Muscle layer of duodenum (tissue), 2 donors: Measurements from ENCODE around the gene AMBP.

Experiments
- H3K27ac ChIP-seq: one replicate; pipeline ENCODE4 v1.7.0; 2013; ENCODE audit warnings: mild to moderate bottlenecking, low read length
- H3K27me3 ChIP-seq: one replicate; pipeline ENCODE4 v1.7.0; 2013; ENCODE audit warnings: low read depth, mild to moderate bottlenecking, control low read depth, low read length
- H3K36me3 ChIP-seq, 2 donors: one replicate each; pipeline ENCODE4 v1.7.0; 2013; ENCODE audit warnings: low read length in 2 of 2, control low read depth in 1 of 2, mild to moderate bottlenecking in 1 of 2; ENCODE audit not compliant: insufficient read depth in 2 of 2, control insufficient read depth in 1 of 2
- H3K4me1 ChIP-seq, 2 donors: one replicate each; pipeline ENCODE4 v1.7.0; 2013; ENCODE audit warnings: low read length in 2 of 2, mild to moderate bottlenecking in 2 of 2, control low read depth in 1 of 2, moderate library complexity in 1 of 2; ENCODE audit not compliant: insufficient read depth in 2 of 2, control insufficient read depth in 1 of 2
- H3K4me3 ChIP-seq, 2 donors: one replicate each; pipeline ENCODE4 v1.7.0; 2013; ENCODE audit warnings: low read length in 2 of 2, low read depth in 1 of 2, mild to moderate bottlenecking in 1 of 2
- H3K9me3 ChIP-seq, 2 donors: one replicate each; pipeline ENCODE4 v1.7.0; 2013; ENCODE audit warnings: low read length in 2 of 2, control low read depth in 1 of 2, mild to moderate bottlenecking in 1 of 2; ENCODE audit not compliant: control insufficient read depth in 1 of 2
- donor health status: healthy.

The AMBP gene

GRCh38 chr9:114109124-114109523 lies 31.0 kb upstream of the AMBP start:
- Histone ChIP-seq H3K4me1 (peaks cover 0 to 6% of the 10 kb centered on the region in 2 donors), H3K4me3 (no peak overlapping the region), H3K9me3 (no peaks in the 10 kb centered on the region), H3K27ac (no peak overlapping the region), H3K27me3 (no peaks in the 10 kb centered on the region), H3K36me3 (no peaks in the 10 kb centered on the region)

GRCh38 chr9:114108016-114108833 lies 30.1 kb upstream of the AMBP start:
- Histone ChIP-seq H3K27ac (no peak overlapping the region), H3K4me3 (no peak overlapping the region), H3K36me3 (no peaks in the 10 kb centered on the region)

GRCh38 chr9:114107286-114108001 lies 29.3 kb upstream of the AMBP start:
- H3K4me3 ChIP-seq, result no peak overlapping the region
- H3K36me3 ChIP-seq, result no peaks in the 10 kb centered on the region
- no peaks in the 10 kb centered on the region for H3K9me3 ChIP-seq
- no peak overlapping the region for H3K27ac ChIP-seq
- no peaks in the 10 kb centered on the region for H3K27me3 ChIP-seq
- H3K4me1 ChIP-seq, result no peaks in the 10 kb centered on the region

More at GRCh38 chr9:114108016-114108833, 30.1 kb upstream of the AMBP start:
- no peaks in the 10 kb centered on the region for H3K9me3 ChIP-seq
- no peaks in the 10 kb centered on the region for H3K27me3 ChIP-seq
- peaks cover 0 to 1% of the 10 kb centered on the region in 2 donors for H3K4me1 ChIP-seq

GRCh38 chr9:114105236-114105635 lies 27.1 kb upstream of the AMBP start:
- no peaks in the 10 kb centered on the region for H3K27me3 ChIP-seq
- H3K4me3 ChIP-seq, result no peak overlapping the region
- H3K36me3 ChIP-seq, result no peaks in the 10 kb centered on the region
- no peaks in the 10 kb centered on the region for H3K4me1 ChIP-seq
- no peak overlapping the region for H3K27ac ChIP-seq
- peaks cover 0 to 3% of the 10 kb centered on the region in 2 donors for H3K9me3 ChIP-seq

GRCh38 chr9:114102484-114102883 lies 24.4 kb upstream of the AMBP start:
- peaks cover 0 to 11% of the 10 kb centered on the region in 2 donors for H3K4me1 ChIP-seq
- H3K4me3 ChIP-seq, result no peak overlapping the region
- no peaks in the 10 kb centered on the region for H3K36me3 ChIP-seq
- H3K27me3 ChIP-seq, result peaks cover 6% of the 10 kb centered on the region
- no peak overlapping the region for H3K27ac ChIP-seq
- H3K9me3 ChIP-seq, result peaks cover 0 to 3% of the 10 kb centered on the region in 2 donors

- no peak overlapping the region for H3K27ac ChIP-seq
- H3K36me3 ChIP-seq, result no peaks in the 10 kb centered on the region
- H3K27me3 ChIP-seq, result peaks cover 12% of the 10 kb centered on the region
- H3K4me1 ChIP-seq, result peaks cover 0 to 12% of the 10 kb centered on the region in 2 donors
- H3K9me3 ChIP-seq, result peaks cover 0 to 3% of the 10 kb centered on the region in 2 donors
- no peak overlapping the region for H3K4me3 ChIP-seq
Observed at GRCh38 chr9:114100536-114100935, 22.4 kb upstream of the AMBP start.

DNA sequence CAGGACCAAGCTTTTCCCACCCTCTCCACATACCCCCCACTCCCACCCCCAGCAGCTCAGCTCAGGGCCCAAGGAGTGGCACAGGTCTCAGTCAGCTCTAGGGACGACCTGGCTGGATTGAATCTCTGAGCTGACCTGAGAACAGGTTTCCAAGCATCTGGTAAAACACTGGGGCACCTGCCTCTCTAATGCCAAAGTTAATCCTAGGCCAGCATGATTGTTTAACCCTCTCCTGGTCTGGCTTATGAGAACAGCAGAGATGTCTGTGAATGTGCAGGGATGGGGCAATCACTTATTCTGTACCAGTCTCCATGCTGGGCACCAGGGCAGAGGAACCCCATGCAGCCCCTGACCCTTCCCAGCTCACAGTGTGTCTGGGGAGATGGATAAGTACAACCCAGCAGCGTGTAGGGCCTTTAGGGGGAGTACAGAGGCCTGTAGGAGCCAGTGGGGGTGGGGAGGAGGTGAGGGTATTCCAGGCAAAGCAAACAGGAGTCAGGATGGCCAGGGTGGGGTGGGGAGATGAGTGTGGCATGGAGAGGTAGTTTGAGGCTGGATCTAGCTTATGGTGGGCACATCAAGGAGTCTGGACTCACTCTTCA lies 21.7 kb upstream of the AMBP start:
- Histone ChIP-seq H3K4me3 (no peak overlapping the region), H3K36me3 (no peaks in the 10 kb centered on the region), H3K9me3 (peaks cover 0 to 3% of the 10 kb centered on the region in 2 donors), H3K4me1 (peaks cover 0 to 12% of the 10 kb centered on the region in 2 donors), H3K27me3 (peaks cover 12% of the 10 kb centered on the region), H3K27ac (no peak overlapping the region)

DNA sequence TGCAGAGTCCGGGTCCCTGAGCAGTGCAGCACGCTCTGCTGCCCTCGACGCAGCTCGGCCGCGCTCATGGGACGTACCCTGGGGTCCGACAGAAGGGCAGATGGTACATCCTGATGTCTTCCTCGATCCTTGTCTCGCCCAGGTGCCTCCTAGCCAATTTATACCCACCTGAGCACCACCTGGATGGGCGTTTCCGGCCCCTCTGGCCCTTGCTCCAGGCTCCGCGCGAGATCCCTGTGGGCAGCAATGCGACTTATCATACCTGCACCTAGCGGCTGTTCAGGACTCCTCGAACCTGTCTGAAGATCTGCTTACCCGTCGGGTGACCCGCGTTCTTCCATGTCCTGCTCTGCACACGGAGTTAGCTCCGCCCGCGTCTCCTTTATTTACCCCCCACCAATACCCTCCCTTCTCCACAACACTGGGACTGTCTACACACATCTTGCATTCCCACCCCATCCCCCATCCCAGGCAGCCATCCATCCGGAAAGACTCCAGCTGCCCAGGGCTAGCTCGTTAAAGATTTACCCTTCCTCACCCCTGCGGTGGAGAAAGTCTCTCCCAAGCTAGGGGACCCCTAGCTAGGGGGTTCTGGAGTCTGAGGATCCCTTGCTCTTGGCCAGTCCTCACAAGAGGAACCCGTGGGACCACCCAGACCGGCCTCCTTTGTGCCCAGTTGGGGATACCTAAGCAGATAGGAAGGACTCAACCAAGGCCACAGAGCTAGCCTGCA lies 21.0 kb upstream of the AMBP start, which contains the start of gene KIF12:
Gene KIF12, minus strand, starts transcription at position 357 of the 733 bp plus-strand sequence. Its CDS starts 16 bp downstream, at position 341.
- Histone ChIP-seq H3K36me3 (no peaks in the 10 kb centered on the region), H3K9me3 (peaks cover 0 to 3% of the 10 kb centered on the region in 2 donors), H3K27me3 (peaks cover 12% of the 10 kb centered on the region), H3K4me1 (peaks cover 0 to 12% of the 10 kb centered on the region in 2 donors), H3K27ac (peak within 1 kb of the TSS; percentile 39), H3K4me3 (peak within 1 kb of the TSS in 1 of 2 donors; percentile 54)

- Histone ChIP-seq H3K27me3 (peaks cover 12% of the 10 kb centered on the region), H3K27ac (peak overlapping the region; percentile 39)
Observed at GRCh38 chr9:114098021-114098935, 20.2 kb upstream of the AMBP start.

DNA sequence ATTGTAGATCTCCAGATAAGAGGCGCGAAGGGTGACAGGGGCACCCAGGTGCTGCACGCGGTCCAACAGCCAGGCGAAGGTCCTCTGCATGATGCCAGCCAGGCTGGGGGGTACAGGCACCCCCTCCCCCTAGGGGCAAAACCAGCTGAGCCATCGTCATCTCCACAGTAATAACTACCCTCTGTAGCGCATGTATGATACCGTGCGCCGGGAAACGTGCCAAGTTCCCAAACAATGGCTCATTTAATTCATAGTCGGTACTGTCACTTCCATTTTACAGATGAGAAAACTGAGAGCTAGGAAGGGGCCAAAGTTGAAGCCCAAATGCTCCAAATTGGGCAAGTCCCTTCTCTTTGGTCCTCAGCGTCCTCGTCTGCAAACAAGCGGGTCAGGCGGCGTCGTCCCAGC lies 19.5 kb upstream of the AMBP start:
- peaks cover 0 to 12% of the 10 kb centered on the region in 2 donors for H3K4me1 ChIP-seq
- peaks cover 0 to 3% of the 10 kb centered on the region in 2 donors for H3K9me3 ChIP-seq
- H3K27ac ChIP-seq, result no peak overlapping the region
- H3K27me3 ChIP-seq, result peaks cover 12% of the 10 kb centered on the region
- H3K4me3 ChIP-seq, result peak overlapping the region; percentile 37 to 54
- no peaks in the 10 kb centered on the region for H3K36me3 ChIP-seq

More at GRCh38 chr9:114098021-114098935, 20.2 kb upstream of the AMBP start:
- Histone ChIP-seq H3K4me3 (peak overlapping the region; percentile 37 to 54), H3K36me3 (no peaks in the 10 kb centered on the region), H3K9me3 (peaks cover 0 to 3% of the 10 kb centered on the region in 2 donors), H3K4me1 (peaks cover 0 to 12% of the 10 kb centered on the region in 2 donors)
